K562 (cell line): ENCODE results near the gene DENND2A. TPM values are rescaled to one million over a fixed set of nuclear protein-coding genes. Genes with fewer than 3 reads are reported as not detected.

Source experiments
- ATAC-seq: fragments of 200-7000 bp; cut with Tn5 transposase; 3 replicates; pipeline ENCODE4 v1.9.1; 2020; ENCODE audit warnings: moderate library complexity
- BruUV-seq: library from RNA; stranded (reverse); fragments of 400-500 nt; replicated peaks from 2 replicates; lab custom pipeline; 2021; lab: Mats Ljungman, UMichigan
- CTCF ChIA-PET: fragments of 300-600 bp; formaldehyde crosslinking; extraction: SDS; loops from one replicate; lab custom pipeline; 2021; ENCODE audit warnings: low intra/inter-chr PET ratio; lab: Yijun Ruan, JAX
- POLR2A ChIA-PET: fragments of 300-600, 350-650 bp; sonication (Branson Sonifier 250); formaldehyde crosslinking; extraction: SDS; loops from one replicate; lab custom pipeline; 2021; ENCODE audit warnings: antibody characterized with exemption, inconsistent platforms; lab: Yijun Ruan, JAX
- DNase-seq, 4 experiments: peaks; one replicate each; pipeline versions ENCODE4 v3.0.0 to v3.0.0-alpha.2; 2011 to 2018; ENCODE audit warnings: low spot score in 3 of 4, mixed read lengths in 3 of 4; ENCODE audit errors: extremely low read depth in 1 of 4
- FAIRE-seq: peaks from 2 replicates; lab custom pipeline; 2011; peaks lifted over from hg19 to GRCh38; lab: Jason Lieb, UNC
- H2AFZ ChIP-seq: 2 replicates; pipeline ENCODE4 v1.6.0; 2011; ENCODE audit warnings: low read depth, low read length, control low read depth, inconsistent platforms
- H3K27ac ChIP-seq: fragments of 200-600 bp; 3 replicates; pipeline ENCODE4 v1.8.0; 2011; ENCODE audit warnings: low read depth, mild to moderate bottlenecking, control low read depth, inconsistent platforms, low read length, moderate library complexity, mixed read lengths; ENCODE audit errors: extremely low read depth
- H3K27me3 ChIP-seq, 2 experiments: fragments of 300-600 bp in 1 of 2; 2 replicates in 1 of 2; 3 replicates in 1 of 2; pipeline versions ENCODE4 v1.6.0 to v1.8.0; 2011; ENCODE audit warnings: inconsistent platforms in 2 of 2, low read length in 2 of 2, mild to moderate bottlenecking in 1 of 2, mixed read lengths in 1 of 2, moderate library complexity in 1 of 2; ENCODE audit not compliant: control insufficient read depth in 2 of 2, insufficient read depth in 2 of 2
- H3K36me3 ChIP-seq: fragments of 300-600 bp; 3 replicates; pipeline ENCODE4 v1.8.0; 2011; ENCODE audit warnings: mild to moderate bottlenecking, low read length, inconsistent platforms; ENCODE audit not compliant: control insufficient read depth, insufficient read depth
- H3K4me1 ChIP-seq, 2 experiments: fragments of 200-600 bp in 1 of 2; replicated peaks in 1 of 2; 2 replicates in 1 of 2; 3 replicates in 1 of 2; pipeline versions ENCODE4 v1.5.1 to v1.8.0; 2011; ENCODE audit warnings: inconsistent platforms in 2 of 2, low read length in 2 of 2, mild to moderate bottlenecking in 1 of 2, mixed read lengths in 1 of 2, moderate library complexity in 1 of 2; ENCODE audit not compliant: control insufficient read depth in 2 of 2, insufficient read depth in 2 of 2
- H3K4me2 ChIP-seq: 2 replicates; pipeline ENCODE4 v1.6.1; 2011; ENCODE audit warnings: low read length, control low read depth, inconsistent platforms, mixed read lengths; ENCODE audit not compliant: insufficient read depth
- H3K4me3 ChIP-seq: fragments of 200-600 bp; sonication (generic), shearing (Covaris generic); 2 replicates; pipeline ENCODE4 v1.5.1; 2016; ENCODE audit warnings: control low read depth, inconsistent platforms
- H3K79me2 ChIP-seq: fragments of 200-600 bp; 3 replicates; pipeline ENCODE4 v1.8.0; 2011; ENCODE audit warnings: low read length, inconsistent platforms; ENCODE audit not compliant: control insufficient read depth, insufficient read depth
- H3K9ac ChIP-seq, 2 experiments: 2 replicates each; pipeline versions ENCODE4 v1.6.0 to v1.6.1; 2011; ENCODE audit warnings: low read depth in 2 of 2, low read length in 2 of 2, control low read depth in 1 of 2, inconsistent platforms in 1 of 2, mild to moderate bottlenecking in 1 of 2, mixed read lengths in 1 of 2; ENCODE audit not compliant: insufficient read depth in 1 of 2
- H3K9me1 ChIP-seq: one replicate; pipeline ENCODE4 v1.6.0; 2011; ENCODE audit warnings: inconsistent platforms, mild to moderate bottlenecking, low read length, moderate library complexity; ENCODE audit not compliant: control insufficient read depth, insufficient read depth
- H3K9me3 ChIP-seq: replicated peaks from 2 replicates; pipeline ENCODE4 v1.5.1; 2011; ENCODE audit warnings: low read depth, low read length, inconsistent platforms; ENCODE audit not compliant: control insufficient read depth, insufficient read depth
- H4K20me1 ChIP-seq: replicated peaks from 2 replicates; pipeline ENCODE4 v1.6.1; 2011; ENCODE audit warnings: low read length, inconsistent platforms, mixed read lengths; ENCODE audit not compliant: control insufficient read depth, insufficient read depth
- FOSL1 ChIP-seq: fragments of 200-800 bp; sonication (Bioruptor generic); conservative IDR thresholded peaks from 2 replicates; pipeline ENCODE4 v1.6.1; 2016; ENCODE audit warnings: missing genetic modification characterization, missing compliant biosample characterization
- JUND ChIP-seq, 2 experiments: IDR thresholded peaks; 2 replicates in 1 of 2; 3 replicates in 1 of 2; pipeline ENCODE4 v1.6.1; 2011; ENCODE audit warnings: borderline replicate concordance in 2 of 2, low read depth in 2 of 2, low read length in 2 of 2, improper control_type of control experiment in 1 of 2, missing biosample characterization in 1 of 2, missing genetic modification characterization in 1 of 2, missing genetic modification reagents in 1 of 2
- KLF16 ChIP-seq: IDR thresholded peaks from 2 replicates; pipeline ENCODE4 v1.6.1; 2016; ENCODE audit warnings: antibody characterized with exemption
- PHB2 ChIP-seq: fragments of 450-650 bp; IDR thresholded peaks from 2 replicates; pipeline ENCODE4 v1.6.1; 2017; ENCODE audit warnings: low read depth
- TEAD2 ChIP-seq: fragments of 450-650 bp; IDR thresholded peaks from 2 replicates; pipeline ENCODE4 v1.6.1; 2016; ENCODE audit warnings: missing genetic modification characterization, control low read depth, missing compliant biosample characterization
- WGBS: fragments of 100-300 bp; shearing (Covaris generic); methylation state at CpG from one replicate; pipeline ENCODE4 v1.1.6; 2016; ENCODE audit warnings: low coverage, mixed read lengths; ENCODE audit not compliant: insufficient coverage; ENCODE audit errors: missing lambda C conversion rate; 5-methylcytosine and 5-hydroxymethylcytosine counted together
- in situ Hi-C: fragments of 300-500 bp; cut with MboI; formaldehyde crosslinking; loops from 4 replicates; pipeline ENCODE4 v1.15.0; 2018; ENCODE audit warnings: inconsistent platforms, mixed read lengths
- intact Hi-C: fragments of 100-400 bp; cut with micrococcal nuclease; formaldehyde crosslinking; loops from 2 replicates; pipeline ENCODE4 v1.14.2; 2022
- polyA plus RNA-seq, 8 experiments: library from polyadenylated mRNA; depleted of rRNA in 4 of 8; stranded (reverse) in 5 of 8; unstranded in 3 of 8; fragments of >200 nt; fragmentation: Nextera tagmentation in 2 of 8; fragmentation: Illumina TruSeq in 1 of 8; extraction: Ambion mirVana in 2 of 8; extraction: Trizol in 1 of 8; gene quantifications; 2 replicates each; pipeline versions ENCODE4 v1.2.1 to v1.2.3, GENCODE V29; 2011 to 2014; ENCODE audit warnings: inconsistent platforms in 1 of 8, missing spikeins in 1 of 8
- total RNA-seq, 7 experiments: library from RNA; depleted of rRNA in 6 of 7; stranded (reverse); fragments of >200 nt in 6 of 7; fragmentation: Illumina TruSeq in 2 of 7; extraction: Trizol in 2 of 7; gene quantifications; 2 replicates each; pipeline versions ENCODE4 v1.2.1 to v1.2.3, GENCODE V29; 2011 to 2021; ENCODE audit warnings: low replicate concordance in 1 of 7

DENND2A gene
- total and polyA plus RNA-seq, 9 of the 15 experiments (the other 6 are each of a cell fraction or from before 2014, with no cell fraction given), result not detected

GRCh38 chr7:140649556-140650205, 9.1 kb upstream of the DENND2A start:
- intact Hi-C loops, result loop anchor here (5.0 to 10.0 kb wide), 3 partner anchors 327 to 642 kb away; partner anchors contain the start of gene KDM7A
- POLR2A ChIA-PET, result interaction anchor here (0.6 to 1.1 kb wide), 3 partner anchors 11 to 985 kb away, joined by 3 read pairs; no protein-coding TSS in a partner anchor
- no TSS peak for BruUV-seq
- no peak overlapping the region for H2AFZ ChIP-seq
- DNase-seq (no peak), ATAC-seq (peak; percentile 6; the same call in 1 of the 3 replicates)
- TF ChIP-seq JUND (IDR thresholded peaks at IDR 0.05; ENCODE audit: borderline replicate concordance, low read depth, low read length) (peak; percentile 16; the same call in 1 of the 2 replicates), JUND (tag; IDR thresholded peaks at IDR 0.05; ENCODE audit: borderline replicate concordance, low read depth, low read length) (0 out of 3 replicates have a peak, but pooled peaks have one; percentile 38), TEAD2 (tag) (no peak), PHB2 (no peak), FOSL1 (tag) (peak; percentile 61), KLF16 (no peak)
- TF ChIP-seq, all 486 proteins: peak for 2
- no peaks in the 10 kb centered on the region for H3K36me3 ChIP-seq
- H3K4me3 ChIP-seq, result no peak overlapping the region
- peaks cover 26 to 74% of the 10 kb centered on the region in 2 experiments; a peak in 4 of 5 replicates for H3K27me3 ChIP-seq
- no peaks in the 10 kb centered on the region; a peak in 1 of 5 replicates for H3K4me1 ChIP-seq
- H4K20me1 ChIP-seq, result peaks cover 11% of the 10 kb centered on the region
- H3K9me3 ChIP-seq, result no peaks in the 10 kb centered on the region
- FAIRE-seq, result no peak
- 5% methylated on average over 6 of the region's 6 CpGs for WGBS
- H3K79me2 ChIP-seq, result no peaks in the 10 kb centered on the region
- no peak overlapping the region for H3K4me2 ChIP-seq
- H3K9ac ChIP-seq, result no peak overlapping the region
- CTCF ChIA-PET, result interaction anchor here (1.1 kb wide), 1 partner anchor 131 kb away, joined by 4 read pairs; no protein-coding TSS in a partner anchor
- no peaks in the 10 kb centered on the region for H3K9me1 ChIP-seq
- H3K27ac ChIP-seq, result no peak overlapping the region
- in situ Hi-C loops, result loop anchor here (5.0 kb wide), 1 partner anchor 127 kb away; no protein-coding TSS in a partner anchor
